ENCODE data around the gene NPIPB13.
"Not testable (repeated sequence)": the region's sequence is repeated elsewhere in the genome, so short reads cannot be mapped to it uniquely, and the experiment has no call there.

NPIPB13 gene

GRCh38 chr16:30248379-30248778, at the start of gene NPIPB13:
Gene NPIPB13 (minus strand): TSS chr16:30248479. CDS start chr16:30245573, 2,906 bp downstream.
- not testable (repeated sequence) for DNase-seq

GRCh38 chr16:30282357-30282756, 34.1 kb upstream of the NPIPB13 start:
- DNase-seq, result not testable (repeated sequence)

- DNase-seq, result not testable (repeated sequence)
Measured at GRCh38 chr16:30278523-30278922, 30.2 kb upstream of the NPIPB13 start.

GRCh38 chr16:30217082-30217481, 31.2 kb downstream of the NPIPB13 start:
- not testable (repeated sequence) for DNase-seq

DNA sequence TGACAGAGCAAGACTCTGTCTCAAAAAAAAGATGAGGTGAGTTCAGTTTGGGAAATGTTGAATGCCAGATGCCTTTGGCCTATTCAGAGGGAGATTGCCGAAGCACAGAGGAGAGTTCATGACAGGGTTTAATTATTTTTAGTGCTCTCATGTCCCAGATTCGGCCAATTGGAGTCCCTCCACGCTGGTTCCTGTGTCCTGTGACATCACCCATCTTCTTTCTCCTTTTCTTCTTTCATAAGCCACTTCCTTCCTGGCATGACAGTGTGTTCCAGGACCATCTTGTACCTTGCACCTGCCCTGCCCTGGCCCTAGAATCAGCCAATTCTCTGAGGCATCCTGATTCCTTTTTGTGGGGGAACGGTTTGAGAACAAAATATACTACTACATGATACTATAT, 36.9 kb downstream of the NPIPB13 start:
- not testable (repeated sequence) for DNase-seq

DNA sequence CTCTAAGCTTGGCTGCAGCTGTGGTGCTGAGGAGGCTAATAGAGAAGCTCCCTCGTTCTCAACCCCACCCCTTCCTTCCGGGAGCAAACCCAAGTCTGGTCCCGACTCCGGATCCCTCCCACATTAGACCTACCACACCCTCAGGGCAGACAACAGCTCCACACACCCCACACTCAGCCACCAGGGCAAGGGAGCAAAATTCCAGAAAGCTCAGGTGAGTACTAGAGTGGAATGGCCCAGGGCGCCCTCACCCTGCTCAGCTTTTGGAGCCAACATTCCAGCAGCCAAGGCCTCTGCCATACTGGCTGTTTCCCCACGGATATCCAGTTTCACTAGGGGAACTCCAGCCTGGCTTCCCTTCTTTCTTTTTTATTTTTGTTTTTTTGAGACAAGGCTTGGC, 39.2 kb downstream of the NPIPB13 start:
- DNase-seq, result not testable (repeated sequence)

GRCh38 chr16:30207063-30207704, 41.1 kb downstream of the NPIPB13 start:
- not testable (repeated sequence) for DNase-seq

- not testable (repeated sequence) for DNase-seq
Measured at GRCh38 chr16:30206252-30206651, 42.0 kb downstream of the NPIPB13 start.

- not testable (repeated sequence) for DNase-seq
Measured at GRCh38 chr16:30205541-30206236, 42.6 kb downstream of the NPIPB13 start.

- not testable (repeated sequence) for DNase-seq
Measured at GRCh38 chr16:30199608-30200343, 48.5 kb downstream of the NPIPB13 start.

DNA sequence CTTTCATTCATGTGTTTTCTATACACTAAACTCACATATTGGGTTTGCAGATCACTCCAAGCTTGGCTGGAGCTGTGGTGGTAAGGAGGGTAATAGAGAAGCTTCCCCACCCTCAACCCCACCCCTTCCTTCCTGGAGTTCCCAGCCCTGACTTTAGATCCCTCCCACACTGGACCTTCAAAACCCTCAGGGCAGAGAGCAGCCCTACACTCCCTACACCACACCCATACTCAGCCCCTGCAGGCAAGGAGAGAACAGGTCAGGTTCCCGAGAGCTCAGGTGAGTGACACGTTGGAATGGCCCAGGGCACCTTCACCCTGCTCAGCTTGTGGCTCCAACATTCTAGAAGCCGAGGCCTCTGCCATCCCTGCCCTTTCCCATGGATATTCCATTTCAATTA, 49.2 kb downstream of the NPIPB13 start, which contains the start of gene SULT1A3:
TSS of gene SULT1A3 (plus strand) at position 207 of the 400 bp plus-strand sequence. CDS start 1,474 bp downstream, outside the sequence.
- not testable (repeated sequence) for DNase-seq
